Neuronal stem cell (in vitro differentiated cells): ENCODE data around the gene MUCL3.

Source experiments
- DNase-seq: peaks from one replicate; pipeline ENCODE4 v3.0.0-alpha.2; 2013; ENCODE audit warnings: low spot score
- H2AFZ ChIP-seq: one replicate; pipeline ENCODE4 v1.6.1; 2013; ENCODE audit warnings: mild to moderate bottlenecking, low read length, inconsistent platforms
- H2AK5ac ChIP-seq: 2 replicates; pipeline ENCODE4 v1.6.1; 2013; ENCODE audit warnings: low read depth, mild to moderate bottlenecking, inconsistent platforms, low read length, moderate library complexity, mixed read lengths
- H2BK120ac ChIP-seq: 2 replicates; pipeline ENCODE4 v1.6.1; 2013; ENCODE audit warnings: low read depth, mild to moderate bottlenecking, inconsistent platforms, low read length, moderate library complexity, mixed read lengths
- H2BK12ac ChIP-seq: one replicate; pipeline ENCODE4 v1.6.1; 2013; ENCODE audit warnings: low read length, inconsistent platforms
- H2BK15ac ChIP-seq: 2 replicates; pipeline ENCODE4 v1.6.1; 2013; ENCODE audit warnings: mild to moderate bottlenecking, low read length, inconsistent platforms, mixed read lengths
- H2BK5ac ChIP-seq: one replicate; pipeline ENCODE4 v1.6.1; 2013; ENCODE audit warnings: inconsistent platforms, mild to moderate bottlenecking, low read length, moderate library complexity
- H3K14ac ChIP-seq: one replicate; pipeline ENCODE4 v1.6.1; 2013; ENCODE audit warnings: low read length, inconsistent platforms
- H3K18ac ChIP-seq: 2 replicates; pipeline ENCODE4 v1.6.1; 2013; ENCODE audit warnings: low read length, inconsistent platforms
- H3K23ac ChIP-seq: 2 replicates; pipeline ENCODE4 v1.6.1; 2013; ENCODE audit warnings: low read depth, mild to moderate bottlenecking, mixed read lengths, low read length, inconsistent platforms; ENCODE audit not compliant: poor library complexity
- H3K27ac ChIP-seq: replicated peaks from 3 replicates; pipeline ENCODE4 v1.5.1; 2013; ENCODE audit warnings: low read length, inconsistent platforms
- H3K27me3 ChIP-seq, 3 experiments: 2 replicates each; pipeline ENCODE4 v1.6.1; 2013; ENCODE audit warnings: low read length in 3 of 3, mild to moderate bottlenecking in 2 of 3, inconsistent platforms in 1 of 3, low read depth in 1 of 3, mixed read lengths in 1 of 3, moderate library complexity in 1 of 3; ENCODE audit not compliant: control insufficient read depth in 3 of 3, insufficient read depth in 3 of 3
- H3K36me3 ChIP-seq, 2 donors: replicated peaks in 1 of 2; 2 replicates each; pipeline ENCODE4 v1.6.1; 2013; ENCODE audit warnings: low read length in 2 of 2; ENCODE audit not compliant: control insufficient read depth in 2 of 2, insufficient read depth in 2 of 2
- H3K4ac ChIP-seq: 2 replicates; pipeline ENCODE4 v1.6.1; 2013; ENCODE audit warnings: inconsistent platforms, mild to moderate bottlenecking, low read length, moderate library complexity
- H3K4me1 ChIP-seq, 2 donors: 1 replicate in 1 of 2; 2 replicates in 1 of 2; pipeline ENCODE4 v1.6.1; 2013; ENCODE audit warnings: low read length in 2 of 2, low read depth in 1 of 2; ENCODE audit not compliant: control insufficient read depth in 2 of 2, insufficient read depth in 1 of 2
- H3K4me2 ChIP-seq: one replicate; pipeline ENCODE4 v1.6.1; 2013; ENCODE audit warnings: mild to moderate bottlenecking, low read length, inconsistent platforms; ENCODE audit not compliant: insufficient read depth, poor library complexity, severe bottlenecking
- H3K4me3 ChIP-seq, 2 donors: 2 replicates each; pipeline ENCODE4 v1.5.1; 2013; ENCODE audit warnings: low read length in 2 of 2, mild to moderate bottlenecking in 2 of 2, inconsistent platforms in 1 of 2, moderate library complexity in 1 of 2
- H3K79me1 ChIP-seq: one replicate; pipeline ENCODE4 v1.6.1; 2013; ENCODE audit warnings: low read depth, mild to moderate bottlenecking, inconsistent platforms, low read length, moderate library complexity
- H3K9ac ChIP-seq: one replicate; pipeline ENCODE4 v1.6.1; 2013; ENCODE audit warnings: mild to moderate bottlenecking, low read depth, low read length, inconsistent platforms; ENCODE audit not compliant: poor library complexity
- H3K9me3 ChIP-seq, 2 donors: replicated peaks in 1 of 2; 2 replicates each; pipeline versions ENCODE3 to v1.6.1; 2013; ENCODE audit warnings: low read length in 2 of 2, mild to moderate bottlenecking in 2 of 2, inconsistent platforms in 1 of 2, low read depth in 1 of 2, mixed read lengths in 1 of 2, moderate library complexity in 1 of 2; ENCODE audit not compliant: control insufficient read depth in 2 of 2, insufficient read depth in 1 of 2
- H4K8ac ChIP-seq: one replicate; pipeline ENCODE4 v1.6.1; 2013; ENCODE audit warnings: low read depth, mild to moderate bottlenecking, inconsistent platforms, low read length, moderate library complexity
- H4K91ac ChIP-seq: one replicate; pipeline ENCODE4 v1.6.1; 2013; ENCODE audit warnings: low read length, low read depth, mild to moderate bottlenecking, inconsistent platforms; ENCODE audit not compliant: poor library complexity
- WGBS, 2 donors: extraction: QIAGEN DNeasy Blood & Tissue Kit; methylation state at CpG; one replicate each; pipeline ENCODE4 v1.1.7; 2013; ENCODE audit warnings: missing lambda C conversion rate in 2 of 2, mixed read lengths in 1 of 2; ENCODE audit not compliant: insufficient read length in 2 of 2, insufficient replicate concordance in 1 of 2; ENCODE audit errors: extremely low coverage in 2 of 2; 5-methylcytosine and 5-hydroxymethylcytosine counted together

Gene MUCL3

GRCh38 chr6:30945281-30945680 is 4.5 kb downstream of the MUCL3 start:
- no CpG with 5 or more reads among the region's 5 CpGs for WGBS, 2 donors
- Histone ChIP-seq H3K23ac (no peak overlapping the region), H4K8ac (no peak overlapping the region), H3K4me2 (no peak overlapping the region), H3K27me3 (peaks cover 0 to 12% (median 0%) of the 10 kb centered on the region in 3 experiments), H3K79me1 (no peaks in the 10 kb centered on the region), H3K18ac (no peak overlapping the region), H3K4ac (no peak overlapping the region), H2AFZ (no peak overlapping the region), H4K91ac (no peak overlapping the region), H3K27ac (no peak overlapping the region), H3K4me1 (peaks cover 7 to 14% of the 10 kb centered on the region in 2 donors), H2BK5ac (no peak overlapping the region), H2BK15ac (no peak overlapping the region), H3K9ac (no peak overlapping the region), H2AK5ac (no peak overlapping the region), H2BK120ac (no peak overlapping the region), H3K4me3 (no peak overlapping the region), H2BK12ac (no peak overlapping the region), H3K9me3 (no peaks in the 10 kb centered on the region), H3K14ac (no peak overlapping the region), H3K36me3 (no peaks in the 10 kb centered on the region)
- no peak for DNase-seq

GRCh38 chr6:30947231-30947630 is 6.5 kb downstream of the MUCL3 start:
- no CpG with 5 or more reads among the region's 4 CpGs for WGBS, 2 donors
- no peaks in the 10 kb centered on the region for H3K79me1 ChIP-seq
- no peak overlapping the region for H4K8ac ChIP-seq
- no peak overlapping the region for H2BK12ac ChIP-seq
- no peak overlapping the region for H3K23ac ChIP-seq
- no peak overlapping the region for H2AK5ac ChIP-seq
- no peak overlapping the region for H3K27ac ChIP-seq
- peaks cover 7% of the 10 kb centered on the region in 2 donors for H3K4me1 ChIP-seq
- no peak overlapping the region for H2BK5ac ChIP-seq
- no peak overlapping the region for H3K14ac ChIP-seq
- H2BK120ac ChIP-seq = no peak overlapping the region
- no peak overlapping the region for H3K4me3 ChIP-seq
- no peak overlapping the region for H4K91ac ChIP-seq
- H3K9me3 ChIP-seq = peaks cover 0 to 4% of the 10 kb centered on the region in 2 donors
- H3K4me2 ChIP-seq = no peak overlapping the region
- H3K36me3 ChIP-seq = no peaks in the 10 kb centered on the region
- DNase-seq = no peak
- H3K18ac ChIP-seq = no peak overlapping the region
- H3K4ac ChIP-seq = no peak overlapping the region
- no peak overlapping the region for H3K9ac ChIP-seq
- H2BK15ac ChIP-seq = no peak overlapping the region
- H2AFZ ChIP-seq = no peak overlapping the region
- peaks cover 0 to 15% (median 0%) of the 10 kb centered on the region in 3 experiments for H3K27me3 ChIP-seq

- Histone ChIP-seq H3K27me3 (peaks cover 0 to 31% (median 0%) of the 10 kb centered on the region in 3 experiments), H4K91ac (no peak overlapping the region), H3K4me1 (no peaks in the 10 kb centered on the region)
Measured at GRCh38 chr6:30948811-30949210, 8.0 kb downstream of the MUCL3 start.

GRCh38 chr6:30951907-30952469 is 11.2 kb downstream of the MUCL3 start:
- H3K36me3 ChIP-seq = no peaks in the 10 kb centered on the region
- no peak overlapping the region for H3K14ac ChIP-seq
- no peak overlapping the region for H2BK12ac ChIP-seq
- H3K9me3 ChIP-seq = peaks cover 3 to 4% of the 10 kb centered on the region in 2 donors
- H2AFZ ChIP-seq = no peak overlapping the region
- H3K9ac ChIP-seq = no peak overlapping the region
- no peak overlapping the region for H3K27ac ChIP-seq
- no peak overlapping the region for H3K4ac ChIP-seq
- no peak overlapping the region for H2BK5ac ChIP-seq
- no peak overlapping the region for H2BK15ac ChIP-seq
- DNase-seq = no peak
- H3K23ac ChIP-seq = no peak overlapping the region
- no peak overlapping the region for H3K18ac ChIP-seq
- H2AK5ac ChIP-seq = no peak overlapping the region
- peaks cover 2 to 11% of the 10 kb centered on the region in 2 donors for H3K4me1 ChIP-seq
- no CpG with 5 or more reads among the region's 5 CpGs for whole genome bisulfite sequencing, 2 donors
- no peak overlapping the region for H4K8ac ChIP-seq
- no peak overlapping the region for H3K4me3 ChIP-seq
- H4K91ac ChIP-seq = no peak overlapping the region
- H3K4me2 ChIP-seq = no peak overlapping the region
- H3K79me1 ChIP-seq = no peaks in the 10 kb centered on the region
- H3K27me3 ChIP-seq = peaks cover 0 to 51% (median 3%) of the 10 kb centered on the region in 3 experiments
- H2BK120ac ChIP-seq = no peak overlapping the region

More at GRCh38 chr6:30948811-30949210, 8.0 kb downstream of the MUCL3 start:
- Histone ChIP-seq H2AK5ac (no peak overlapping the region), H3K9me3 (peaks cover 0 to 4% of the 10 kb centered on the region in 2 donors), H3K23ac (no peak overlapping the region), H3K79me1 (no peaks in the 10 kb centered on the region), H2BK15ac (no peak overlapping the region), H3K9ac (no peak overlapping the region), H2AFZ (no peak overlapping the region), H2BK5ac (no peak overlapping the region), H3K36me3 (no peaks in the 10 kb centered on the region), H3K4ac (no peak overlapping the region), H3K27ac (no peak overlapping the region), H2BK120ac (no peak overlapping the region), H4K8ac (no peak overlapping the region), H2BK12ac (no peak overlapping the region), H3K4me2 (no peak overlapping the region), H3K18ac (no peak overlapping the region), H3K14ac (no peak overlapping the region), H3K4me3 (no peak overlapping the region)
- no peak for DNase-seq
- WGBS, 2 donors = no CpG with 5 or more reads among the region's 6 CpGs
